Kidney epithelial cell (primary cell): ENCODE data around the gene NUDT13. TPM values are rescaled to one million over a fixed set of nuclear protein-coding genes. Genes with fewer than 3 reads are reported as not detected.

ENCODE experiments used
- DNase-seq: peaks from one replicate; pipeline ENCODE4 v3.0.0-alpha.2; 2010; ENCODE audit warnings: low read depth
- H3K27me3 ChIP-seq: 2 replicates; pipeline ENCODE4 v1.6.0; 2011; ENCODE audit warnings: low read length; ENCODE audit not compliant: control insufficient read depth, insufficient read depth
- H3K36me3 ChIP-seq: 2 replicates; pipeline ENCODE4 v1.5.1; 2011; ENCODE audit warnings: low read length; ENCODE audit not compliant: control insufficient read depth, insufficient read depth
- H3K4me3 ChIP-seq: 2 replicates; pipeline ENCODE4 v1.5.1; 2011; ENCODE audit warnings: low read depth, mild to moderate bottlenecking, control low read depth, low read length
- CTCF ChIP-seq: IDR thresholded peaks from 2 replicates; pipeline ENCODE4 v1.5.1; 2011; ENCODE audit warnings: mild to moderate bottlenecking, moderate library complexity, low read length, control low read depth, inconsistent platforms; ENCODE audit not compliant: insufficient read depth, poor library complexity, severe bottlenecking
- total RNA-seq: library from RNA; depleted of rRNA; stranded (reverse); fragments of >200 nt; gene quantifications from 2 replicates; pipeline ENCODE4 v1.2.3, GENCODE V29; 2015

Gene NUDT13
- total RNA-seq, 1 donor from 2014 or later, result 1.8 TPM

DNA sequence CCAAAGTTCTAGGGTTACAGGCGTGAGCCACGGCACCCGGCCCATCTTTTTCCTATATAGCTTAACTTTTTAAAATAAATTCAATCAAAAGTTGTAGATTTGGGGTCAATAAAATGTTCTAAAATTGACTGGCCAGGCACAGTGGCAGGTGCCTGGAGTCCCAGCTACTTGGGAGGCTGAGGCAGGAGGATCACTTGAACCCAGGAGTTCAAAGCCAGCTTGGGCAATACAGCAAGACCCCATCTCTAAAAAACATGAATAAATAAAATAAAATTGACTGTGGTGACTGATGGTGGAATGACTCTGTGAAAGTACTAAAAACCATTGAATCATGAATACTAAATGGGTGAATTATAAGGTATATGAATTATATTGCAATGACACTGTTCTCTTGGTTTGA is 34.4 kb upstream of the NUDT13 start:
- no peak for TF ChIP-seq CTCF
- H3K36me3 ChIP-seq, result no peaks in the 10 kb centered on the region
- no peaks in the 10 kb centered on the region for H3K27me3 ChIP-seq
- no peak for DNase-seq
- no peak overlapping the region for H3K4me3 ChIP-seq

- no peaks in the 10 kb centered on the region for H3K27me3 ChIP-seq
- TF ChIP-seq CTCF, result no peak
- no peak for DNase-seq
- no peak overlapping the region for H3K4me3 ChIP-seq
- no peaks in the 10 kb centered on the region for H3K36me3 ChIP-seq
Observed at GRCh38 chr10:73076360-73077183, 33.7 kb upstream of the NUDT13 start.

DNA sequence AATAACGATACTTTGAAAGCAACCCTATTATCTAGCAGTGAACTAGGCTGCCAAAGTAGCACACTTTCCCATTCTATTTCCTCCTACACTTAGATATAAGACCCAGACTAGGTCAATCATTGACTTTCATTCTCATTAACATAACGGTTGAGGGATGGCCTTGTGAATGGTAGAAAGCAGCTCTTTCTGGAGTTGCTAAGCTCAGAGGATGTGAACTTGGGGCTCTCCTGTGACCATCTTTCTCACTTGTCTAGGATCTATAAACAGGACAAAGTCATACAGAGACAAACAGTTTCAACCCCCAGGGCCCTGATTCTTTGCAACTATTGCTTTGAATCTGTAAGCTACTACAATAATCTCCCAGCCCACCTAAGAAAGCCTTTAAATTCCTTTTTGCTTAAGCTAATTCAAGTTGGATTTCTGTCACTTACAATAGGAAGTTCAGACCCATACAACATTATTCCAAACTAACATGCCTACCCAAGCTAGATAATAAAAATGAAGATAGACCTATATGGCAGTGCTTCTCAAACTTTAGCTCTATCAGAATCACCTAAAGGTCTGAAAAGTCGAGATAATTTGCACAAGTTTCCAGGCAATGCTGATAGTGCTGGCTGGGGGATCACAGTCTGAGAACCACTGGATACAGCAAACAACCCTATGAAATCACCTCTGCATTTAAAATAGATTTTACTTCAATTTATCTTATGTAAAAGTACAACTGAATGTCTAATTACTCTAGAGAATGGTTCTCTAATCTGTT is 30.3 kb upstream of the NUDT13 start:
- no peak overlapping the region for H3K4me3 ChIP-seq
- DNase-seq, result no peak
- H3K27me3 ChIP-seq, result no peaks in the 10 kb centered on the region
- H3K36me3 ChIP-seq, result no peaks in the 10 kb centered on the region
- no peak for TF ChIP-seq CTCF

DNA sequence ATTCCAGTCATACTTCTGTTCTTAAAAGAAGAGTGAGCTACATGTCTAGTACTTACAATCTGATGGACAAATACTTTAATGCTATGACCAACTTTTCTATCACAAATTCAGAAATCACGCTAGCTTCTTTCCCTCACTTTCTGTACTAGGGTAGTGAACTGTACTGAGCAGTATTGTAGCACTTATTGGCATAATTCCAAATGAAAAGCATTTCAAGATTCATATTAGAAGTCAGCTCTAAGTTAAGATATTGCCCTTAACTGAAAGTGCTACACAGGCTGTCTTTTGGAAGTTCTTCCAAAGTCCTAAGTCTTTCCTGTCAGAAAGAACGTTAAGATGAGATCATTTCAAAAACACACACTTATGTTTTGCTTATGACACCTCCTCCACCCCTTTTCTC is 27.0 kb upstream of the NUDT13 start:
- Histone ChIP-seq H3K4me3 (no peak overlapping the region), H3K27me3 (no peaks in the 10 kb centered on the region), H3K36me3 (no peaks in the 10 kb centered on the region)
- DNase-seq, result no peak
- TF ChIP-seq CTCF, result no peak

DNA sequence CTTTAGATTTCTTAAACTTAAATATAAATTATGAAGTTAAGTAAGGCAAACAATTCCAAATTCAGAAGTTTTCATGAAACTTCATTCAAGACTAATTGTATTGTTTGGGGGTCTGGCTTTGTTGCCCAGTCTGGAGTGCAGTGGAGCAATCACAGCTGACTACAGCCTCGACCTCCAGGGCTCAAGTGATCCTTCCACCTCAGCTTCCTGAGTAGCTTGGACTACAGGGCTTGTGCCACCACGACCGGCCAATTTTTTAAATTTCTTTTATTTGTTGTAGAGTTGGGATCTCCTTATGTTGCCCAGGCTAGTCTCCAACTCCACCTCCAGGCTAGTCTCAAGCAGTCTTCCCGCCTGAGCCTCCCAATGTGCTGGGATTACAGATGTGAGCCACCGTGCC is 26.0 kb upstream of the NUDT13 start:
- DNase-seq, result no peak
- no peak for TF ChIP-seq CTCF
- Histone ChIP-seq H3K36me3 (no peaks in the 10 kb centered on the region), H3K27me3 (no peaks in the 10 kb centered on the region), H3K4me3 (no peak overlapping the region)
